Forelimb muscle (tissue), 1 donor: ENCODE data around the gene WASF2. TPM values are rescaled to one million over a fixed set of nuclear protein-coding genes. Genes with fewer than 3 reads are reported as not detected.

Experiments used
- DNase-seq: peaks from one replicate; pipeline ENCODE4 v3.0.0-alpha.2; 2013; ENCODE audit warnings: low read depth
- polyA plus RNA-seq: library from polyadenylated mRNA; unstranded; fragments of 120-200 nt; gene quantifications from one replicate; pipeline ENCODE4 v1.2.1, GENCODE V29; 2013; ENCODE audit not compliant: insufficient read length

WASF2 gene
- polyA plus RNA-seq, 1 donor = 66.3 TPM

DNA sequence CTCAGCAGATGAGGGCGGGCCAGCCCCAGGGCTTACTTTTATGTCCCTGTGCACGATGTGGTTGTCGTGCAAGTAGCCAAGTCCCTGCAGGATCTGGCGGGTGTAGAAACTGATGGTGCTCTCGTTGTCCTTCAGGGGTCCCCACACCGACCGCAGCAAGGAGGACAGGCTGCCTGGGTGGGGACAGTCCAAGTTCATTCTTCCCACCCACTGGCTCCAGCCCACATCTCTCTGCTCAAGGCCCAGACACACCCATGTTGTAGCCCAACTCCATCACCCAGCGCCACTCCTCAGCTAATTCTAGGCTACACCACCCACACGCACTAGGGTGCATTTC lies 130.2 kb downstream of the WASF2 start:
- no peak for DNase-seq

DNA sequence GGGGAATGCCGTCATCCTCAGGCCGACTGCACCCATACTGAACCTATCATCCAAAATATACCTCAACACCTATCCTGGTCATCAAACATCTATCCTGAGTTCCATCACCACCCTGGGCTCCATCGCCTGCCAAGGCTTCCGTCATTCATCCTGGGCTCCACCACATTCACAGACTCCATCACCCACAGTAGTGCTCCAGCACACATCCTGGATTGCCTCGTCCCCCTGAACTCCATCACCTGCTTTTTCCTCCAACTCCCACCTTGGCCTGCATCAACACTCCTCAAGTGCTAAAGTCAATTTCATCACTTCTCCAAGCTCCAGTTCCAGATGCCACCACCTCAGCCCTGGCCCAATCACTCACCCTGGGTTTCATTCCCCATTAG lies 131.0 kb downstream of the WASF2 start:
- no peak for DNase-seq

GRCh38 chr1:27358038-27358927 lies 131.7 kb downstream of the WASF2 start:
- no peak for DNase-seq

GRCh38 chr1:27357281-27358037 lies 132.5 kb downstream of the WASF2 start:
- no peak for DNase-seq

- no peak for DNase-seq
These were observed 133.2 kb downstream of the WASF2 start for GRCh38 chr1:27356619-27357280.

GRCh38 chr1:27356277-27356618 lies 133.7 kb downstream of the WASF2 start:
- DNase-seq = no peak

- no peak for DNase-seq
These were observed 134.3 kb downstream of the WASF2 start for GRCh38 chr1:27355683-27356082.

Other genes starting within 250 kb of the WASF2 start
- gene TMEM222, start 168.0 kb downstream of the WASF2 start, polyA plus RNA-seq = 25.0 TPM
- gene SYTL1, start 148.1 kb downstream of the WASF2 start, polyA plus RNA-seq = 0.49 TPM
- gene MAP3K6, start 123.2 kb downstream of the WASF2 start, polyA plus RNA-seq = 8.6 TPM
- gene FCN3, start 115.3 kb downstream of the WASF2 start, polyA plus RNA-seq = 0.32 TPM
- gene CD164L2, start 106.8 kb downstream of the WASF2 start, polyA plus RNA-seq = not detected
- gene GPR3, start 97.5 kb downstream of the WASF2 start, polyA plus RNA-seq = 0.75 TPM
- 93.6 TPM for gene AHDC1, start 114.0 kb upstream of the WASF2 start, polyA plus RNA-seq
- 1.4 TPM for gene FGR, start 145.0 kb upstream of the WASF2 start, polyA plus RNA-seq
- gene IFI6, start 182.0 kb upstream of the WASF2 start, polyA plus RNA-seq = 70.6 TPM
- 20.0 TPM for gene FAM76A, start 235.8 kb upstream of the WASF2 start, polyA plus RNA-seq